Mesenteric fat pad (tissue), 1 donor: ENCODE measurements around the gene ASTN1. TPM values are rescaled to one million over a fixed set of nuclear protein-coding genes. Genes with fewer than 3 reads are reported as not detected.

Experiments used
- DNase-seq: peaks from one replicate; pipeline ENCODE4 v3.0.0-alpha.2; 2020; ENCODE audit warnings: low spot score
- total RNA-seq: library from RNA; stranded (reverse); fragmentation: NEBNext Ultra II Directional; extraction: Animal tissue kit (Norgen Biotek cat#: 25700); gene quantifications from one replicate; pipeline ENCODE4 v1.2.1, GENCODE V29; 2021
- donor health status: DM: yes; HTN: yes; CAD: no.

Gene ASTN1
- total RNA-seq, 1 donor from 2014 or later: 0.32 TPM

DNA sequence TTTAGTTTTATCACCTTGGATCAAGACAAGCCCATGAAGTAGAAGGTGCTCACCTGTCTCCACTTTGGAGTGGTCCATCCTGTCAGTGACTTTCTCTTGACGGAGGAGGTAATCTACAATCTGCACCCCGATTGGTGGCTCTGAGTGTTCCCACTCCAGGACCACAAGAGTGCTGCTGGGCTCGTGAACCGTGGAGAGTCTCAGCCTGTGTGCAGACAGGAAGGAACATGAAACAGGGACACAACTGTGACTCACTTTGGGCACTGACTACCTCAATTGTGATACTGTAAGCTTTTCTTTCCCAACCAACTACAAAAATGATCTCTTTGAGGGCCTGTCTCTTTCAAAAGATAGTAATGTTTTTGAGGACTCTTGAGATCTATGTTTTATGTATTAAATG is 280.2 kb downstream of the ASTN1 start:
- no peak for DNase-seq

DNA sequence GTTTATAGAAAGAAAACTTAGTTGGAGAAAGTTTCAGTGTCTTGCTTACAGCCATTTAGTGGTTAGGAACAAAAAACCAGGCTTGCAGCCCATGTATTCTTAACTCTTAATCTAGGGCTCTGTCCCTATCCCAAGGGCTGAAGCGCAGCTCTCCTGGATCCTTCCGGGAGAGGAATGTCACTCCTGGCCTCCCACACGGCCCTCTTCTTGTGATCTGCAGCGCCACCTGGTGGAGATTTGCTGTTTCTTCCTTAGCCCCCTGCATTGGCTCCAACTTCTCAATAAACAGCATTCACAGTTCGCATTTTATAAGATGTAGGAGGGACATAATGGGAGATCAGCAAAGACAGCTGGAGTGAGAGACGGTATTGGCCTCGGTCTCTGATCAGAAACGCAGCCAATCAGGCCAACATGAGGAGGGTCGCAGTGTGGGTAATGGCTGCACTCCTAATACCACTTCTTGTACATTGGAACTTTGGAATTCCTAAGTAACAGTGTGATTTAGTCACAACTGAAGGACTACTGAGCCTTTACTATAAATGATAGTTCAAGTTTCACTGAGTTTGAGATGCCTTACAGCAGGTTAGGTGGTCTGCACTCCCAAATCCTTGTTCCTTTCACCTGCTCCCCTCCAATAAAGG is 283.4 kb downstream of the ASTN1 start:
- no peak for DNase-seq

DNA sequence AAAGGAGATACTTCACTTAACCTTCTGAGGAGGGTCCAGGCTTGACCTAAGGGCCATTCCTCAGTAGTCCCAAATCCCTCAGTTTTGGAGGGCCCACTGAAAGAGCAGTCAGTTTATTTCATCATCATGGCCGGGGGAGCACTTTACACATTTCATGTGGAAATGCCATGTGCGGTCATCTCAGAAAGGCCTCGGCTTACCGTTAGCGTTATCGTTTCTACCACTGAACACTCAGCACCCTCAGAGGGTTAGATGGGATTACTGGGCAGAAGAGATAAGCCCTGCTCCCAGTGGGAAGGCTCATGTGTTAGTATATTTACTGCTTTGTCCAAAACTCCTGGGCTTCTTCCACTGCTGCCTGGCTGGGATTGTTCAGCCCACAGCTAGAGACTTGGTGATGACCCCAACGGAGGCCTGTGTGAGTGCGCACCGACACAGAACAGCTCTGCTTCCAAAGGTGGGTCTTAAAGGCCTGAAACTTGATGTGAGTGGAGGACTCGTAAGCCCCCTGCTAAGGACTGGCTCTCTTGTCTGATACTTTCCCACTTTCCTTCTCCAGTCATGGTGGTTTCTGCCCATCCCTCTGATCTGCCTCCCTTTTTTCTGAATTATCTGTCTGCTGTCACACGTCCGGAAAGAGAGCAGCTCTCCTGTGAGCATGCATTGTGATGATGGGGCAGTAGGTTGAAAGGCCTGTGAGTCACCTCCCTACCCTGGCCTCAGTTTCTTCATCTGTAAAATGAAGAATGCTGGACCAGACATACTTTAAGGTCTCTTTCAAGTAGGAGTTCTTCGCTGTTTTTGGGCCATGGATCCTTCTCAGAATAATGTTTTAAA is 284.5 kb downstream of the ASTN1 start:
- DNase-seq: no peak

DNA sequence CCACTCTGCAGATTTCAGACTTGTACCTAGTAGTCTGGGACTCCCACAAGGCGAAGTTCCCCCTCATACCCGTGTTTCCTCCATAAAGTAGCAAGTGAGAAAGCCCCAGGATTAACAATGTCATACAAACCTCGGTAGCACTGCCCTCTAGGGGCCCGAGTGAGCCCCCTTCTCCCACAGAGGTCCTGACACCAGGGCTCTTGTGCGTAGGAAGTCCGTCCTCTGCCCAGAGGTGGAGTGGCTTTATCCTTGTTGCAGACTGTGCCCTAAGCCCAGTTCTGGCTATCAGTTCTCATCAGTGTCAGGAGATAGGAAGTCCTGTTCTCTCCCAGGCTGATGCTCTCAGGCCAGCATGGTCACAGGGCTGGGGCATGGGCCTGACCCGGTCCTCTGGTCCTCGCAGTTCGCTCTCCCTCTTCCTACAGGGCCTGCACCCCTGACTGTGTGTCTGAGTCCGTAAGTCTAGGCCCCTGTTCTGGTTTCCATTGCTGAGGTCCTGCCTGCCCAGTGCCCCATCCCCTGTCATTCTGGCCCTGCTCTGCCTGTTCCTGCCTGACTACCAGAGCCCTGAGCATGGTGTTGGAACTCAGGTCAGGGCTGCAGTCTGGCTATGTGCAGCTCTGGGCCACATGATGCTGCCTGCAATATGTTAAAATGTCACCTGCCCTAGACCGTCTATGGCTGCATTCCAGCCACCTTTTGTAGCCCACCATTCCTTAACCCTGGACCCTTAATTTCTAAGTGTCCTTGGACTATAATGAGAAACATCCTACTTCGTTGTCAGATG is 285.6 kb downstream of the ASTN1 start:
- DNase-seq: no peak

DNA sequence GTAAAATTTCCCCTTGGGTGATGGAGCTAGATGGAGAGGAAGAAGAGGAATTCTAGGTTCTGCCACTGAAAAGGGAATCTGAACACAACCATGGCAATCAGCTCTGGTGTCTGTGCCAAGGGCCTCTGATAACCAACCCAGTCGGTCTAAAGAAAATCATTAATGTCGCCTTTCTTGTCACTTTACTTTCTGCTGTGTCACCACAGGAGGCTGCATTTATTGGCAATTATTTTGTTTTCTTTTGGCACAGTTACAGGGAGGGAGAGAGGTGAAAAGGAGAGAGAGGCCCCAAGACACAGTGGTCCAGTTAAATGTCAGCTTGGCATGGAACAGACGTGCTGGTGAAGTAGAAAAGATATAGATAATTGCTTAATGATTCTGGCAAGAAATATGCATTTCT is 287.0 kb downstream of the ASTN1 start:
- no peak for DNase-seq

DNA sequence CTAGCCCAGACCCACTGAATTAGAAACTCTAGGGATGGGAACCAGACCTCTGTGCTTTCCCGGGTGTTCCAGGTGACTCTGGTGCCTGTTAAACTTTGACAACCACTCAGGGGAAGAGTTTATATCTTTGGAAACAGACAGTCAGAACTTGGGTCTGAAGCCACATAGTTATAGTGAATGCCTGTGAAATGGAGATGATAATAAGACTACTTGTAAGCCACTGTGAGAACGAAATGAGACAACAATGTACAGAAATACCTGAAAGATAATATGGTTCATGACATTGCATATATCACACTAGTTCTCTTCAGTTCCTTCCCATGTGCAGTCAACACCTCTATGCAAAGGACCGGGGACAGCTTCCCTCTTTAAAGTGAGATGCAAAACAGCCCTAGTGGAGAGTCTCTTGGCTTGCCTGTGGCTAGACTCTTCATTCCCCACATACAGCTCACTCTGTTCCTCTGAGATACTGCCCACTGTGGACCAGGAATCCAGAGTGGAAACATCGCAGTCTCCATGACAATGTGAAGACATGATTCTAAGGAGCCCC is 287.5 kb downstream of the ASTN1 start:
- no peak for DNase-seq

DNA sequence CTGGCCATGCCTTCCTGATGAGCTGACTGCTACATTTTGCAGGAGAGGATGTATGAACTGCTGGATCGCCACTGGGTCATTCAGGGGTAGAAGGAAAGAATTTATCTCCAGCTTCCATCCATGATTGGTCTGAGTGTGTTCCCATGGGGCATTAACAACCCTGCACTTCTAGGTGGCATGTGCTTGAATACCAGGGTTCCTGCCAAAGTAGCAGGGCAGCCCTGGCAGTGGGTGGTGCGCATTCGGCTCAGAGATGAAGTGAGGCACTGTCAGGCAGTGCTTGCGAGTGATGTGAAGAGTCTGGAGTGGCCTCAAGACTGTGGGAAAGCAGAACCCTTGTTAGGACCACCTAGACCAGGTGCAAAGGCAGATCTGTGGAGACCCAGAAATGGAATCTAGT is 294.9 kb downstream of the ASTN1 start:
- DNase-seq: no peak

DNA sequence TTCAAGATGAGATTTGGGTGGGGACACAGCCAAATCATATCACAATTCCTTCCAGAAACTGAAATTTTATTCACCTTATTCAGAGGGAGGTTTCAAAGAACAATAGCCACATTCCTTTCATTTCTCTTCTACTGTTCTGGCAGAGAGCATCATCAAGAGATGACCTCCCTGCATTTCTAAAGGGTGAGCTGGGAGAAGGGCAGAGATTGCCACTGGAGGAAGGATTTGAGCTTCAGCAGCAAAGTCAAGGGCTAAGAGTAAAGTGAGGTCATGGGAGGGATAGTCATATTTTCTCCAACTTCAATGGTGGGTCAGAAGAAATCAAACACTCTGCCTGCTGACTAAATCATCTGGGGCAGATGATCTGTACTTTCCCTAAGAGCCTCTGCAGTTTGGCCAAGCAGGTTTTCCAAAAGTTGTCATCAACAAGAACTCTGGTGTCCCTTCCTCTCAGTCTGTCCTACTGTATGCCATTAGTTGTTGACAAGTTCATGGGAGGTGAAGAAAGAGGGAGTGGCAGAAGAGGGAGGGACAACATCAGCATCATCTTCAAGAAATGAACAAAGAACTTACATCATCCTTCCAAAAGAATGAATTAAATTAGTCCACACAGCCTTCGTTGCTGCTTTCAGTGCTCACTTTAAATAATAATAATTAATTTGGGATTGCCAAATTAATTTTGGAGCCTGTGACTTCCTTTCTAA is 298.3 kb downstream of the ASTN1 start:
- DNase-seq: no peak

DNA sequence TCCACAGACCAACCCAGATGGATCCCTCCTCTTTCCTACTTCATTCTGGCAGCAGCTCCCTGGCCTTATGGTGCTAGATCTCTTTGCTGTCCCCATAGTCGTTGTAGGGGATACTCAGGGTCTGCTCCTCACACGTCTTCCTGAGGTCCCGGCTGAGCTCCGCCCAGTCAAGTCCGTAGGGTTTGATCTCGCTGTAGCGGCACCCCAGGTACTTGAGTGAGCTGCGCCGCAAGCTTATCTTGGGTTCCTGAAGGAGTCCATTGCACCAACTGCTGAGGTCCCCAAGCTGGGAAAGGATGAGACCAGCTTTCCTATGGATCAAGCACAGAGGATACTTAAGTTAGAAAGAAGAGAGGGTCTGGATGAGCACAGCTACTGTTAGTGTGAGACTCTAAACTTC is 300.3 kb downstream of the ASTN1 start:
- DNase-seq: no peak

DNA sequence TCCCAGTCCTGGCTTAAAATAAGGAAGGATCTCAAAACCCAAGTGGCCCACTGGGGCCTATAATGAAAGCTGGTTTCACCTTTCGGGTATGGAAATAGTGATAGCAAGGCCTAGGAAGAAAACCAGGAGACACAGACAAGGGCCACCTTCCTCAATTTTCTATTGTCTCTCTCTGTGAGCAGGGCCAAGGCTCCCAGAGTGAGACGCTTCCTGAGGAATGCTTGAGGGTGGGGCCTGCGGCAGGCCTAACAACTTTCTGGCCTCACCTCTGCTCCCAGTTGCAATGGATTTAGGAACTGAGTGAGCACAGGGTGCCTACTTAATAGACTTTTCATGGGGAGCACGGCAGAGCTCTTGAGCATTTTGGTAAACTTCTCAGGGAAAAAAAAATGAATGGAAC is 300.9 kb downstream of the ASTN1 start:
- no peak for DNase-seq

DNA sequence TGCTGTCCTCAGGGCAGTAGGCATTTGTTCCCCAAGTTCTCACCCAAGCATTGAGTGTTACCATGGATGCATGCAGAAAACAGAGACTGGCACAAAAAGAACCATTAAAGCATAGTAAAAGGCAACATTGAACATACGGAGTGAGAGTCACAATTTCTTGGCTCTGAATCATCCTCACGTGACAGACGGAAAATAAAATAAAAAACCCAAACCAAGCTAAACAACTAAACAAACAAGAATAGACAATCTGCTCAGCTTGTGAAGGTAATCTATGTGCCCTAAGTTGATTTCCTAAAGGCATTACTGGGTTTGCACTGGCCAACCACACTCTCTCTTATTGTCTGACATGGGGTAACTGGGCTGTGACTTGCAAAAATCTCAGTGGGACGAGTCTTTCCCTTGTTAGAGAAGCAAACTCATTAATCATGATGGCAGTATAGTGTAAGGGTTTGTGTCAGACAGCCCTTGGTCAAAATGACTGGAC is 306.0 kb downstream of the ASTN1 start:
- no peak for DNase-seq

DNA sequence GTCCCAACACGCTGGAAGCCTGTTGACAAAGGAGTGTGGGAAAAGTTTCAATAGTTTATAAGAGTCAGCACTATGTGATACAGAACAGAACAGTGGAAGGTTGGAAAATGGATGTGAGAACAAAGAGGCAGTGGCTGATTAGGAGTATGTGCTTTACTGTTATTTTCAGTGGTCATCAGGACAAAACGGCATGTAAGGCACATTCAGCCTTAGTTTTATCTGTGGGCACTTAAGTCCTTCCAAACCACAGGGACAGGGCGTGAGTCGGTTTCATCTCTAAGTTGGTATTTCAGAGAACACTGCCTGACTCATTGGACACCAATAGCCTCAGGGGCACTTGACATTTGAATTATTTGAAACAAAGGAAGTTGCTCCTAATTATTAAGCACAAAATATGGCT is 306.9 kb downstream of the ASTN1 start:
- DNase-seq: no peak

DNA sequence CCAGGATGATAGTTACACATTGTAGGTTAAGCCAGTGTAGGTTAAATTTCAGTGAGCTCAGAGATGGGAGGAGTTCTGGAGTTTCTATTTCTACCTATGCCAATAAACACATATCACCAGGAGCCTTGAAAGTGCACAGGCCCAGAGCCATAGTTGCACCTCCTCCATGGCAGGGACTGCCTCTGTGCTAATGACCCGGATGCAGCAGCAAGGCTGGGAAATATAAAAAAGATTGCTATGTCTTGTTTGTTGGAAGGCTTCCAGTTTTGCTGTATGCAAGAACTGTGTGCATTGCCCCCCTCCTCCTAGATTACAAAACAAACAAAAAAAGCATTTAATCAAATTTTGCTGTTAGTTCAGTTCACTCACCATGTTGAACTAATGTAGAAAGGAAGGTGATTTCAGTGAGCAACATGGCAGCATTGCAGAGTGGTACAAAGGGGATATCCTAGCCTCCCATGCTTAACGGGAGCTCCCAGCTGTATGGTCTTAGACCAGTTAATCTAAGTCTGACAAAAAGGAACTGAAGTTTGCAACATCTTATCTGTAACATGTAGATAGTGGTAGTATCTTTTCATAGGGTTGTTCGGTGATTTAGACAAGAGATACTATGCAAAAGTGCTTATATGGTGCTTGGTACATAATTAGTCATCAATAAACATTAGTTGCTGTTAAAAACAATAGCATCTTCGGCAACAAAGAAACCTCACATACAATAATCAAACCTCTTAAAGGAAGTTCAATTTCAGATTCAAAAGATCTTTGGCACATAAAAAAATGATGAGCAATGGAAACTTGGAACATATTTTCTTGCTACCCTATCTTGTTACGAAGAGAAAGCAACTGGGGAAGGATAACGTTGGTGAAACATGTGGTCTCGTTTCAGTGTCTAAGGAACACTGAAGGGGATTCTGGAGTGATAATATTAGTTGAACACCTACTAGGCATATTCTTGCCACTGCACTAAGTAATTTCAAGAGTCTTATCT is 309.5 kb downstream of the ASTN1 start:
- DNase-seq: no peak

DNA sequence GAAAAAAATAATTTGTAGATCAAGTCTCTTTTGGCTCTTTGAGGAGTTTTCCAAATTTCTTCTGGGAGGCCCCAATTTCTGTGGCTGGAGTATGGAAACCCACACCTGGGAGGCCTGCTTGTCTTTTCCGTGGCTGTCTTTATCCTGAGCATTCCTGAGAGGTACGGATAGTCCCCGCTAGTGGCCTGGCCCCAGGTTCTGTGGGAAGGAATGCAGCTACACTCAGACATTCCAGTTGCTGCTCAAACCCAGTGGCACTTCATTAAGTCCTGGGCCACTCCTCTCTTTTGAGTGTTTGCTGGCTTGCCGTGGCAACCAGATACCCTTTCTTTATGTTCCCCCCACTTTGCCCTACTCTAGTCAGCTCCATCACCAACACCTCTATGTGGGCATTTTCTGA is 310.4 kb downstream of the ASTN1 start:
- no peak for DNase-seq

DNA sequence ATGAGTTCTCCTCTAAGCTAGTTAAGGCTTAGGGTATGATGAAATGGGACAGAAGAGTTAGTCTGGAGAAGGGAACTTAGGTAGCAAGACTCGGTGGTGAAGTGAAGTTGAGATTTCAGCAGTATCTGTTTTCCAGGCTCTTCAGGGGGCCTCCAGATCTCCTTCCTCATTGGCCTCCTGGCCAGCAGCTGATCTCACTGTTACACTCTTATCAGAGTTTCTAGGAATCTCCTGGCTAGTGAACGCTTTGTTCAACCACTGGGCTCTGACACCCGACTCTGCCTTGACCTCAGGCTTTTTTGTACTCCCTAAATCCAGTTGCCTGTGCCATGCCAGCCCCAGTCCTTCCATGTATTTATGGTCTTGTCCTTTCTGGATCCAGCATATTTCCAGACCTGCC is 311.0 kb downstream of the ASTN1 start:
- no peak for DNase-seq

DNA sequence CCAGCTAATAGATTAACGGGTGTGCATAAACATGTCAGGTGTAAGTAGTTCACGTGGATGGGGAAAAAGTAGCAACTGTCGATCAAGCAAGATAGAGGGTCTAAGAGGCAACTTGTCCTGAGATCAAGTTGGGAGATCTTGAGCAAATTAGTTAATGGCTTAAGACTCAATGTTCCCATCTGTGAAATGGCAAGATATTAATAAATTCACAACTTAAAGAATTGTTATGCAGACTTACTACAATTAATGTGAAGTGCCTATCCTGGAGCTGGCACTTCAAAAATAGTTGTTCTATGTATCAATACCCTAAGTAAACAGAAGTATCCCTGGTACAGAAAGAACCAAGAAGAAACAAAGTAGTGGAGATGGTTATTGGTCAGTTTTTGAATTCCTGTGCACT is 312.4 kb downstream of the ASTN1 start:
- no peak for DNase-seq

DNA sequence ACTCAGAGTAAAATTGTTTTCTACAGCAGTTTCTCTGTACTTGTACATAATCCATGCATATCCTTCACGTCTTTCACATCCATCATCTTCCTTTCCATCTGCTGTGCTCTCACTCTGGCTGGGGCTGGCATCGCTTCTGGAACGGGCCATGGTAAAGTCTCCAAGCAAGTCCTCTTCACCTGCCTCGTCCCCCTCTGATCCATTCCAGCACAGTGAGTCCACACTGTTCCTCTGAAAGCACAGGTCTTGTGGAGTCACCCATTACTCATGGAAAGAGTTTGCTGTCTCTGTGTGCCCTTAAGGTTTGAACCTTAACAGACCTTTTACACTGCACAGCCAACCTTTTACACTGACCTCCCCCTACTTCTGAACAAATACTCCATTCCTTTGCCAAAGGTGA is 313.6 kb downstream of the ASTN1 start:
- DNase-seq: no peak

DNA sequence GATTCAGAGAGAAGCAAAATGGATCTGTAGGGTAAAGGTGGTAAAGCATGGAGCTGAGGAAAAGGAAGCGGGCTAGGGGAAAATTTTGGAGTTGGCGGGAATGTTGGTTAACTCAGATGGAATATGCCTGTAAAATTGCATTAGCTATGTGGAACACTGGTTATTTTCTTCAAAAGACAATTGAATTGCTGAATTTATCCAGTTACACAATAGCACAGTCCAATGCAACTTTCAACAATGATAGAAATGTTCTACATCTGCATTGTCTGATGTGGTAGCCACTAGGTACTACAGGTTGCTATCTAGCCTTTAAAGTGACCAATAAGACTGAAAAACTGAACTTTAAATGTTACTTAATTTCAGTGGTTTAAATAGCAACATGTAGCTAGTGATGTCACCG is 315.2 kb downstream of the ASTN1 start:
- no peak for DNase-seq

DNA sequence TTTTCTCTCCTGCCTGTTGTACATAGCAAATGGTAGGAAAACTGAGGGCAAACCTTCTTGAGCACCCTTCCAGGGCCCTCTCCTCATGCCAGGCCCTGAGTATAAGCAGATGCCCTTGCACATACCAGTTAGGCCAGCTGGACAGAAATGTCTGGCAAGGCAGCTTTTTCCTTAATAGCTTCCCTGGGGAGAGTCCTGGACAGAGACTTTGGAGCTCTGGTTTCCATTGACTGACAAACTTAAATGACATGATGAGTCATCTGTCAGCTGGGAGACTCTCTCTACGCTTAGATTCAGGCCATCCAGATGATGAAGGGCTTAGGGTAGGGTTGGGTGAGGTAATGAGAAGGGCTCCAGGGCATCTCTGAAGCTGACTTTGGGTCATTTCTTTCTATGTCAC is 317.5 kb downstream of the ASTN1 start:
- no peak for DNase-seq
